T1000 (cell line): ENCODE results near the gene PRELP.
A peak's percentile ranks its signal among the peaks of the same experiment; 100 is the strongest.

Experiments
- DNase-seq: peaks from one replicate; lab custom pipeline; 2025; ENCODE audit warnings: mixed read lengths; lab: John Stamatoyannopoulos, UW

PRELP gene

GRCh38 chr1:203524152-203524551, 48.5 kb downstream of the PRELP start:
- no peak for DNase-seq

GRCh38 chr1:203524824-203525223, 49.2 kb downstream of the PRELP start:
- no peak for DNase-seq

GRCh38 chr1:203525685-203526084, 50.1 kb downstream of the PRELP start:
- DNase-seq: no peak

GRCh38 chr1:203526130-203526529, 50.5 kb downstream of the PRELP start:
- no peak for DNase-seq

GRCh38 chr1:203526572-203526971, 51.0 kb downstream of the PRELP start:
- no peak for DNase-seq

GRCh38 chr1:203527013-203527412, 51.4 kb downstream of the PRELP start:
- DNase-seq: no peak

GRCh38 chr1:203528063-203528462, 52.5 kb downstream of the PRELP start:
- DNase-seq: no peak

- no peak for DNase-seq
These were observed 53.6 kb downstream of the PRELP start for GRCh38 chr1:203528976-203529835.

- DNase-seq: no peak
These were observed 55.5 kb downstream of the PRELP start for GRCh38 chr1:203531063-203531462.

GRCh38 chr1:203534012-203534411, 58.4 kb downstream of the PRELP start:
- no peak for DNase-seq

GRCh38 chr1:203534526-203534925, 58.9 kb downstream of the PRELP start:
- DNase-seq: peak; percentile 72

GRCh38 chr1:203536575-203536974, 61.0 kb downstream of the PRELP start:
- DNase-seq: no peak

GRCh38 chr1:203536980-203537455, 61.4 kb downstream of the PRELP start:
- DNase-seq: peak; percentile 11

GRCh38 chr1:203537806-203538464, 62.3 kb downstream of the PRELP start:
- DNase-seq: no peak

GRCh38 chr1:203538726-203539125, 63.1 kb downstream of the PRELP start:
- DNase-seq: no peak

- DNase-seq: no peak
These were observed 64.4 kb downstream of the PRELP start for GRCh38 chr1:203539831-203540546.
